Measurements from ENCODE around the gene GOLGA6C.
"Not testable (repeated sequence)": the region's sequence is repeated elsewhere in the genome, so short reads cannot be mapped to it uniquely, and the experiment has no call there.

The GOLGA6C gene

GRCh38 chr15:75227663-75228280, 30.4 kb upstream of the GOLGA6C start:
- no peak for DNase-seq

DNA sequence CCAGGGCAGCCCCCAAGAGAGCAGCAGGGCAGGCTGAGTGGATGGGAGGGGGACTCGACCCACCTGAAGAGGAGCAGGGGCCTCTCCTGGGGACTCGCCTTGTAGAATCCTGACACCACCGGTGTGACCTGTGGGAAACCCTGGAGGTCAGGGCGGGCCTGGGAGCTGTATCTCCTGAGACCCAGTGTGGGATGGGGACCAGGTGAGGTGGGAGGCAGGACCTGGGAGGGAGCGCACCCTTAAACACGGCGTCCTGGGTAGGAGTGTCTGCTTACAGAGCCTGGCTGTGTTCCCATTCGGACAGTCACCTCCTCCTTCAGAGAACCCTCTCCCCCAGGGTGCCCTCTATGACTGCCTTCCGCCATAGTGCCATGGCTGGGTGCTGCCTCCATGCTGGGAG, 29.3 kb upstream of the GOLGA6C start:
- DNase-seq = no peak

- no peak for DNase-seq
Measured at GRCh38 chr15:75229191-75230015, 28.7 kb upstream of the GOLGA6C start.

DNA sequence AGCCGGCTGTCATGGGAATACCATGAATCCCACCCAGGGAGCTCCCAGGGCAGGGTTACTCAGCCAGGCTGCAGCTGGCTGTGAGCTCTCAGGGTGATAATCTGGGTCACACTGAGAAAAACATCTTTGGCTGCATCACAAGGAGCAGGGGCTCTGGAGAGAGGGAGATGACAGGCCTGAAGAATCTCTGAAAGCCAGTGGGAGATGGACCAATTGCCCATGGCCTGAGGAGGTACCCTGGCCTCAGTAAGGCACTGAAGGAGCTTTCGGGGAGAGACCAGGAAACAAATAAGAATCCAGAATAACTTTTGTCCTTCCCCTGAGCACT, 28.2 kb upstream of the GOLGA6C start:
- DNase-seq = no peak

DNA sequence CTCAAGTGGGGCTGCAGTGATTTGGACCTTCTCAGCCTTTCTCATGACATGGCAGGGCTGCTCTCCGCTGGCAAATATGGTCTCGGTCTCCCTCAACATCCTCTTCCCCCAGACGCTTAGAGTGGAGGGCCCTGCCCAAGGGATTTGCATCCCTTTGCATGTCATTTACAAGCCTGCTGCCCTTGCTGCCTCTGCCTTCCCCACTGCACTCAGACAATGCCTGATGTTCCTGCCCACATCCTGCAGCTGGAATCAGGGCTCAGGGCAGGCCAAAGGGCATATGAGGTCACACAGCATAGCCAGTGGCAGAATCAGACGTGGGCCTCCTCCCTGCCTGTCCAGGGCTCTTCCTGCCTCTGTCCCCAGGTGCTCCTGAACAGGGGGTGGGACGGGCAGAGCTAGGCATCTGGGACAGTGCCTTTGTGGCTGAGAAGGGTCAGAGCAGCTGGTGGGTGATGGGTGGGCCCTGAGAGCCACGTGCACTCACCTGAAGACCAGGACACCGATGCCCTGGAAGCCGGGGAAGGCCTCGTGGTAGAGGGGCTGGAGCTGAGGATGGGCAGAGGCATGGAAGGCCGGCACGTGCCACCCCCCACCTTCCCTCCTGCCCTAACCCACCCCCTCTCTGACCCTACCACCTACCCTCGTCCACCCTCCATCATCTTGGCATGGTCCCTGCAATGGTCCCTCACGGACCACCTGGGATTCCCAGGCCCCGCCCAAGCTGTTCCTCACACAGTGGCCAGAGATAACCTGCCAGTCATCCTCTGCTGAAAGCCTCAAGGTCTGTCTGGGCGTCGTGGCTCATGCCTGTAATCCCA, 27.4 kb upstream of the GOLGA6C start:
- no peak for DNase-seq

- DNase-seq = no peak
Measured at GRCh38 chr15:75231836-75232235, 26.3 kb upstream of the GOLGA6C start.

GRCh38 chr15:75232252-75232813, 25.8 kb upstream of the GOLGA6C start:
- no peak for DNase-seq

- DNase-seq = no peak
Measured at GRCh38 chr15:75232826-75233503, 25.2 kb upstream of the GOLGA6C start.

- DNase-seq = no peak
Measured at GRCh38 chr15:75233504-75234190, 24.5 kb upstream of the GOLGA6C start.

- no peak for DNase-seq
Measured at GRCh38 chr15:75234191-75234810, 23.8 kb upstream of the GOLGA6C start.

- no peak for DNase-seq
Measured at GRCh38 chr15:75235051-75235673, 23.0 kb upstream of the GOLGA6C start.

DNA sequence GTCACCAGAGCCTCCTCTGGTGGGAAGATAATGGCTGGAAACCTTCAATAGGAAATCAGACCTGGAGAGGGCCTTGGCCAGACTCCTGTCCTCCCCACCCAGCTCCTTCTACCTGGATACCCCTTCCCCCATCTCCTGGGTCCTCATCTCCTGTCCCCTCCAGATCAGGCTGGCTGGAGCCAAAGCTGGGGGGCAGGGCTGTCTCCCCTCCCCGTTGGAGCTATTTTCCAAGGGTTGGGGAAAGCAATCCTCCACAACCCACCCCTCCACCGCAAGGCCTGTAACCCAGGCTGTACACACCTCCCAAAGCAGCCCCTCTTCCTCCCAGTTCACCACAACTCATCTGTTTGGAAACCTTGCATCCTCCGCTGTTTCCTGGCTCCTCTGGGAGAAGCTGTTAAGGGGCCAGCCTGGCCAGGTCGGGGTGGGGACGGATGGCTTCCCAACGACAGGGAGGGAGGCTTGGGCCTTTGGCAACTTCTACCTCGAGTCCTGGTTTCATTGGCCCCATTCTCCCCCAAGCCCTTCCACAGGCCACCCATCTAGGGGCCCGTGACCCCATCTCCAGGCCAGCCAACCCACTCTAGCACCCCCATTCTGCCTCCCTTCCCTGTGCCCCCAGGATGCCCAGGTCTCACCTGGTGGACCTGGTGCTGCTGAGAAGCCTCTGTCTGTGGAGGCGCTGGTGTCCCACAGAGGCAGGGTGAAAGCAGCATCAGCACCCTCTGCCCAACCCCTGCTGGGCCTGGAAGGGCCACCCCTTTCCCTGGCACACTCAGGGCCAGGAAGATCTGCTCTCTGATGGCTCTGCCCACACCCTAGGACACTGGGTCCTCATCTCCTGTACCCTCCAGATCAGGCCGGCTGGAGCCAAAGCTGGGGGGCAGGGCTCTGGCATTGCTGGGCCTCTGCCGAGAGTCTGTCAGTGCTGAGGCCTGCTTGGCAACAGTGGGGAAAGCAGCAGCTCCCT, 22.1 kb upstream of the GOLGA6C start:
- DNase-seq = no peak

DNA sequence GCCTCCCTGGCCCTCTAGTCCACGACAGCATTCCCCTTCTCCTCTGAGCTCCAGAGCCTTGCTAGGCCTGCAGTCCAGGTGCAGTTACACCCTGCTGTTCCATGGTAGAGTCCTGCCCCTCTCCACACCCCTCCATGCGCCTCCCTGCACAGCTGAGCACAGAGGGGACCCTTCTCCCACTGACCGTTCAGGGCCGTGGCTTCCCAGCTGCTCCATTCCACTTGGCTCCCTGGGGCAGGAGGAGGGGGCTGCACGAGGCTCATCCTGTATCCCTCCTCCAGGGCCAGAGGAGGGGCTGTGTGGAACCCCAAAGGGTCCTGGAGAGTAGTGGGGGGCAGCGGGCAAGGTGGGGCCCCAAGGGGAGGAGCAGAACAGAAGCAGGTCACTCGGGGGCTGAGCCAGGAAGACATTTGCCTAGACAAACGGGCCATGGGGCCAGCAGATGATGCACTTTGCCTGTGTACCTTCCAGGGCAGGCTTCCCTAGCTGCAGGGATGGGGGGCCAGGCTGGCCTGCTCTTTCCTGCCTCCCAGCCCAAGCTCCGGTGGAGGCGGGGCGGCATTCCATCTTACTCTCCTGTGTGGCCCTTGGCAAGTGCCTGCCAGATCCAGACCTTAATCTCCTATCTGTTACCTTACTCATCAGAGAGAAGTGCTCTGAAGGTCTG, 20.7 kb upstream of the GOLGA6C start:
- no peak for DNase-seq

DNA sequence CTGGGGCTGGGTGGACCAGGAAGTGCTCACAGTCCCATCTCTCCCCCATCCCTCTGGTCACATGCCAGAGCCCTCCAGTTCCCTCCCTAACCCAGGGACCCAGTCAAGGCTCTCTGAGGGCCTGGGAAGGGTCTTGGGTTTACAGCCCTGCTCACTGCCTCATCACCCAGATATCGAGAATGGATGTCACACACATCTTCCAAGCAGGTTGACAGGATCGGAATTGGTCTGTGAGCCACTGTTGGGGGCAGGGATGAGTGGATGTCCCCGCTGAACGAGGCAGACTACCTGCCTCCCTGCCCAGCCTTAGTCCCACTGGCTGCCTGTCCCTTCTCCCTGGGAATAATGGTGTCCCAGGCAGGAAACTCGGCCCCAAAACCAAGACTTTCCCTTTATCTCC, 20.0 kb upstream of the GOLGA6C start:
- DNase-seq = no peak

DNA sequence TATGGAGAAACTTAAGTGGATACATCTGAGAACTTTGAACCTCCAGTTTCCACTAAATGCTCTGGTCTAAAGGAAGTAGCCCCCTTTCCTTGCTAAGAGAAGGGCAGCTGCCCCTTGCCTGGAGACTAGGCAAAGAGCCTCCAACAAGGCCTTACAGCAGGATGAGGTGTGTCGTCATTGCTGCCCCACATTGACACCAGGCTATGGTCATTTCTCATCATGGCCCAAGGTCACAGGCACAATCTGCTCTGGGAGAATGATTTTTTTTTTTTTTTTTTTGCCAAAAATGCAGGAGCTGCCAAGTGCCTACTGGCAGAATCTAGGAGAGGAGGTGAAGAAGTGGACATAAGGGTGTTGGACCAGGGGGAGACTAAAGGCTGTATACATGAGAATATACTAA, 12.4 kb upstream of the GOLGA6C start:
- DNase-seq = not testable (repeated sequence)

- not testable (repeated sequence) for DNase-seq
Measured at GRCh38 chr15:75248991-75249390, 9.1 kb upstream of the GOLGA6C start.

DNA sequence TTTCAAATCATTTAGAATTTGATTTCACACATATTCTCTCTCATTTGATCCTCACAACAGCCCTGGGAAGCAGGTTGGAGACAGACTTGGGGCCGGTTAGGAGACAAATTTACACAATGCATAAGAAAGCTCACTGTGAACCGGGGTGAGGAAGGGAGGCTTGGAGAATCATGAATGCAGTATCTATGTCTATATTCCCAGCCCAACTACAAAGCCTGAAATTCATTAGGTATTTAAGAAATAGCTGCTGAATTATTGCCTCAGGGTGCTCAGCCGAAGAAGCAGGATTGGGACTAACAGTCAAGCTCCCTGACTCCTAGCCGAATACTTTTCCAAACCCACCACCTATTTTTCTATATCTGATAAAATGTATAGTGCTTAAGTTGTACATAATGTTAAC, 8.4 kb upstream of the GOLGA6C start:
- no peak for DNase-seq

DNA sequence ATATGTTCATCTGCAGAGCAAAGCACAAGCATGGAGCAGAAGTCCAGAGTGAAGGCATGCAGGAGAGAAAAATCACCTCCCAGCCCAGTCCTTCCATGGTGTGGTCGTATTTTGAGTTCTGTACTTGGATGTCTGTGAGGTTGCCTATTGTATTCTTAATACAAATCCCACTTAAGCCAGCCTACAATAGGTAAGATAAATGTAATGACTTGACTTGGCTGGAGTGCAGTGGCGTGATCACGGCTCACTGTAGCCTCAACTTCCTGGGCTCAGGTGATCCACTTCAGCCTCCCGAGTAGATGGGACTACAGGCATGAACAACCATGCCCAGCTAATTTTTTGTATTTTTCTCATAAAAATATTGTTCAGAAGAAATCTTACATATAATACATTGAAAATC, 6.8 kb upstream of the GOLGA6C start:
- not testable (repeated sequence) for DNase-seq

- not testable (repeated sequence) for DNase-seq
Measured at GRCh38 chr15:75252285-75252684, 5.8 kb upstream of the GOLGA6C start.

Measured in stimulated activated CD4-positive, alpha-beta T cell treated with anti-CD3 and anti-CD28 coated beads, Interleukin-4, amount 100 ng/mL, for 4 hours (primary cell).